ENCODE measurements around the gene SPACA9. TPM values are rescaled to one million over a fixed set of nuclear protein-coding genes. Genes with fewer than 3 reads are reported as not detected.

The SPACA9 gene
- total and polyA plus RNA-seq, 2 of the 4 experiments (the other 2 are of a cell fraction) = 0.90 to 4.9 TPM

DNA sequence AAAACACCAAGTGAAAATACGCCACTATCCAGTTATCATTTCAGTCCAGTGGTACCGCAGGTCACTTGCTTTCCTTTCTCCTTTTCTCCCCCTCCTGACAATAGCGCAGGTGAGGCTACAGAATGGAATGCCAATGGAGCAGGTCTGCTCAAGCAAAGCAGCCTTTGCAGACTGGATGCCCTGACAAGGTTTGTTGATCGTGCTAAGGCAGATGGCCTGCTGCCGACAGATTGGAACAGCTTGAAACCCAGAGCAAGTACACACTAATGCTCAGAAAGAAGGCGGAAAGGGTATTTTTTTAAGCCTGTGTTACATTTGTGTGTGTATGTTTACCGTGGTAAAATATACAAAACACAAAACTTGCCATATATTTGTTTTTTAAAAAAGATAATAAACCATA is 19.4 kb downstream of the SPACA9 start:
- no peak overlapping the region for H2BK120ac ChIP-seq (ENCODE audit: low read depth, low read length)

More for the DNA sequence above, 19.4 kb downstream of the SPACA9 start:
- Histone ChIP-seq H2AK5ac (ENCODE audit: low read depth, low read length) (no peak overlapping the region), H3K56ac (ENCODE audit: extremely low read depth, insufficient read depth, low read length) (no peak overlapping the region), H3K79me1 (ENCODE audit: low read depth in 1 of 2, low read length in 2 of 2) (no peaks in the 10 kb centered on the region), H4K20me1 (ENCODE audit: insufficient read depth, low read length) (peaks cover 11% of the 10 kb centered on the region; the same call in 1 of the 2 replicates), H3K36me3 (ENCODE audit: control insufficient read depth, insufficient read depth, low read length) (peaks cover 59% of the 10 kb centered on the region), H4K91ac (ENCODE audit: insufficient read depth, low read depth, low read length) (no peak overlapping the region), H2BK20ac (ENCODE audit: low read depth, low read length) (no peak overlapping the region), H2AK9ac (replicated peaks; ENCODE audit: low read depth, low read length, poor library complexity) (no peak overlapping the region), H3K27me3 (ENCODE audit: control insufficient read depth, insufficient read depth, low read length) (no peaks in the 10 kb centered on the region), H2BK15ac (ENCODE audit: low read depth, low read length) (no peak overlapping the region), H4K5ac (ENCODE audit: low read depth, low read length) (no peak overlapping the region), H3K4ac (ENCODE audit: low read depth, low read length) (no peak overlapping the region), H3K9me1 (ENCODE audit: insufficient read depth, low read length) (no peaks in the 10 kb centered on the region), H3K4me1 (ENCODE audit: control insufficient read depth, insufficient read depth, low read length) (no peaks in the 10 kb centered on the region), H3K27ac (ENCODE audit: insufficient read depth, low read length) (no peak overlapping the region), H4K8ac (ENCODE audit: low read depth in 2 of 2, low read length in 2 of 2) (no peak overlapping the region), H2BK5ac (ENCODE audit: low read depth, low read length, poor library complexity, severe bottlenecking) (no peak overlapping the region), H3K9ac (ENCODE audit: low read depth, low read length) (no peak overlapping the region), H3K4me2 (ENCODE audit: low read depth, low read length) (no peak overlapping the region), H3K9me3 (ENCODE audit: control insufficient read depth, insufficient read depth, low read length) (no peaks in the 10 kb centered on the region), H3K4me3 (ENCODE audit: insufficient read depth, low read depth, low read length) (no peak overlapping the region), H2AFZ (replicated peaks; ENCODE audit: low read length, poor library complexity) (no peak overlapping the region), H3K23ac (ENCODE audit: low read depth, low read length) (no peak overlapping the region), H3K18ac (ENCODE audit: low read depth, low read length) (no peak overlapping the region), H3K14ac (replicated peaks; ENCODE audit: low read depth, low read length) (no peak overlapping the region)
- CTCF ChIA-PET = no interaction called here
- dilution Hi-C loops (cut with HindIII; ENCODE audit: low sequenced_read_pairs, unreplicated experiment) = no loop called here
- no TSS peak for BruUV-seq (replicated peaks)
- POLR2A ChIA-PET (ENCODE audit: unreplicated experiment) = no interaction called here
- in situ Hi-C loops (cut with MboI; ENCODE audit: low sequenced_read_pairs) = no loop called here
- ATAC-seq (ENCODE audit: low read depth) = no peak
- DNase-seq = no peak
- no peak for TF ChIP-seq NFE2L2 (IDR thresholded peaks at IDR 0.05; ENCODE audit: low read depth, low read length)
- no peak for TF ChIP-seq MAZ (IDR thresholded peaks at IDR 0.05; ENCODE audit: borderline replicate concordance, low read depth, low read length)
- no peak for TF ChIP-seq MXI1 (IDR thresholded peaks at IDR 0.05; ENCODE audit: borderline replicate concordance, low read depth, low read length)
- 100% methylated on average over 1 of the region's 7 CpGs; no CpG with 5 or more reads in 1 of the 2 experiments for WGBS, 2 experiments (ENCODE audit: extremely low coverage in 2 of 2, insufficient read length in 1 of 2)
- intact Hi-C loops (cut with micrococcal nuclease) = no loop called here
